T47D (cell line): ENCODE measurements around the gene TTYH1.

Experiments
- DNase-seq, 2 experiments: peaks; one replicate each; pipeline versions ENCODE4 v3.0.0 to v3.0.0-alpha.2; 2011 to 2012; ENCODE audit warnings: low read depth in 1 of 2, low spot score in 1 of 2
- JUND ChIP-seq: IDR thresholded peaks from 2 replicates; pipeline ENCODE4 v1.6.1; 2012; ENCODE audit warnings: low read depth
- in situ Hi-C: cut with HindIII; loops from 2 replicates; pipeline ENCODE4 v1.10.0; 2016; ENCODE audit warnings: low sequenced_read_pairs, low pct_unique_long_range_greater_than_20kb

Gene TTYH1

GRCh38 chr19:54480051-54480450, 64.8 kb downstream of the TTYH1 start:
- in situ Hi-C loops: no loop called here
- no peak for DNase-seq
- no peak for TF ChIP-seq JUND

- no peak for TF ChIP-seq JUND
- peak in 1 of 2 experiments; percentile 51 for DNase-seq
- in situ Hi-C loops: no loop called here
Observed at GRCh38 chr19:54481326-54481930, 66.2 kb downstream of the TTYH1 start.

- TF ChIP-seq JUND: no peak
- no peak for DNase-seq
- in situ Hi-C loops: no loop called here
Observed at GRCh38 chr19:54482889-54483288, 67.6 kb downstream of the TTYH1 start.

- in situ Hi-C loops: no loop called here
- TF ChIP-seq JUND: no peak
- DNase-seq: no peak
Observed at GRCh38 chr19:54484451-54484850, 69.2 kb downstream of the TTYH1 start.

GRCh38 chr19:54485851-54486250, 70.6 kb downstream of the TTYH1 start:
- no peak for DNase-seq

More at GRCh38 chr19:54485851-54486250, 70.6 kb downstream of the TTYH1 start:
- in situ Hi-C loops: no loop called here
- no peak for TF ChIP-seq JUND
